Activated naive CD4-positive, alpha-beta T cell treated with anti-CD3 and anti-CD28 coated beads, Interleukin-2, amount 50 U/mL, for 16 hours (primary cell): ENCODE measurements around the gene CCND3.

Experiments
- DNase-seq: peaks from one replicate; pipeline ENCODE4 v3.0.0-alpha.2; 2020

The CCND3 gene

DNA sequence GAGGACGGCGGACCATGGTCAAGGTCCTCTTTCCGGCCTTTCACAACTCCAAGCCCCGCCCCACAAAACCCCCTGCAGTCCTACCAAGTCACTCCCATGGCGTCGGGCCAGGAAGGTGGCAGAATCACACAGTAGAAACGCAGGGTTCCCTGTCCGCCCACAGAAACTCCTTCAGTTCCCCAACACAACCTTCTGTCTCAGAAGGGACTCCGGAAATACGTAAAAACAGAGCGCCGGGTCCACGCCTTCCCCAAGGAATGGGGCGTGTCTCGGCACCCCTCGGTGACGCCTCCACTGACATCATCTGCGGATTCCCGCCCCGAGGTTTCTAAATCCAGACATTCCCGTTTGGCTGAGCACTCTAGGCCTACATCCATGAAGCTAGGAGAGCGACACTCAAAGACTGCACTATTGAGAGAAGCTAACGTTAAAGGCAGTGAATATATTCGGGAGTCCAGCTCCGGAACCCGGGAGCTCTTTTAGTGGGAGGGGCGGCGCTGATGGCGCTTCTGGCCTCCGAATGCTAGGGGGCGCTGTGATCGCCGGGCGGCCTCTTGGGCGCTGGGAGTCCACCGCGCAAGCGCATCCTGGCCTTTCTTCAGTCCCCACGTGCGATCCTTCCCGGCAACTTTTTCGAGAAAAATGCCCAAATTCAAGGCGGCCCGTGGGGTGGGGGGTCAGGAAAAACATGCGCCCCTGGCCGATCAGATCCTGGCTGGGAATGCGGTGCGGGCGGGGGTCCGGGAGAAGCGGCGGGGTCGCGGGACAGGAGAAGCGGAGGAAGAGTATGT is 20.5 kb downstream of the CCND3 start, which contains the start of the genes BYSL and MED20:
BYSL (plus strand) TSS at position 579 of the 791 bp plus-strand sequence; CDS start at position 643, 64 bp downstream.
MED20 (minus strand) TSS at position 219 of the 791 bp plus-strand sequence; CDS start at position 98, 121 bp downstream.
- DNase-seq: peak; percentile 93

DNA sequence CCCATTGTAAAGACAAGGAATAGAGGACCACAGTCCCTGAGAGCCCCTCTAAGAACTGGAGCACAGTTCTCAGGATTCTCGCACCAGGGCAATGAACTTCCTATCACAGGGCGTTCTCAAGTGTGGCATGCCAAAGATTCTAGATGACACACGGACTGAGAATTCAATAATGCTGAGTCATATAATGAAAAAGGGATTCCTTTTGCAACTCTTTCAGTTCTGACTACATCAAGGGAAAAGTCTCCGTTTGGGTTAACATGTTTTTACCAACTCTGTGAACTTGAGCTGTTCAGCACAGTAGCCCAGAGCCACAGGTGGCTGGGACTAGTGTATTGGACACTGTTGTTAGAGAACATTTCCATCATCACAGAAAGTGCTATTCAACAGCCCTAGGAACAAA is 24.1 kb downstream of the CCND3 start:
- no peak for DNase-seq

DNA sequence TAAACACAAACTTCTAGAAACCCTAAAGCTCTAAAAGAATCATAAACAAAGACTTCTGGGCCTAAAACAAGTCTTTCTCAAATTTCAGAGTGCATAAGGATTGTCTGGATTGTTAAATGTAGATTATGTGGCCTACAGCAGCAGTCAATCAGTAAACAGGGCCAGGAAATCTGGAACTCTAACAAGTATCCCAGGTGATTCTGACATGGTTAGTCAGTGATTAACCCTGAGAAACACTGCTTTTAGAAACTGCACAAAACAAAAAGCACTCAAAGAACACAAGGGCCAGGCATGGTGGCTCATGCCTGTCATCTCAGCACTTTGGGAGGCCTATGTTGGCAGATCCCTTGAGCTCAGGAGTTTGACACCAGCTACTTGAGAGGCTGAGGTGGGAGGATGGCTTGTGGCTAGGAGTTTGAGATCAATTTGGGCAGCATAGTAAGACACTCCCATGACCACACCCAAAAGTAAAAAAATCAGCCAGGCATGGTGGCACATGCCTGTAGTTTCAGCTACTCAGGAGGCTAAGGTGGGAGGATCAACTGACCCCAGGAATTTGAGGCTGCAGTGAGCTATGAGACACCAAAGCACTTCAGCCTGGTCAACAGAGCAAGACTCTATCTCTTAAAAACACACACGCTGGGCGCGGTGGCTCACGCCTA is 26.6 kb downstream of the CCND3 start:
- DNase-seq: no peak

DNA sequence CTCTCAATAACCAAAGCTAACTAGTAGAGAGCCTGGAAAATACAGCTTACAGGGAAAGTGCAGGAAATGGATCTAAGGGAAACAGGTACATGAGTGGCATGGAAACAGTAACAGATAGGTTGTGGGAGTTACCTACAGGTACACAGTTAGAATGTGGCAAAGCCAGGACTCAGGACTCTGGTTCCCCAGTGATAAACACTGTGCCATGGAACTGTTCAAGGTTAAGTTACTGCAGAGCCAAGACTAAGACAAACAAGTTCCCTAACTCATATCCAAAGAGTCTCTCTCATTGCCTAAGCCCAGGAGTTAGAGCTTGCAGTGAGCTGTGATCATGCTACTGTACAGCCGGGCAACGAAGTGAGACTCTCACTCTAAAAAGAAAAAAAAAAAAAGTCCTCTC is 27.3 kb downstream of the CCND3 start:
- no peak for DNase-seq

DNA sequence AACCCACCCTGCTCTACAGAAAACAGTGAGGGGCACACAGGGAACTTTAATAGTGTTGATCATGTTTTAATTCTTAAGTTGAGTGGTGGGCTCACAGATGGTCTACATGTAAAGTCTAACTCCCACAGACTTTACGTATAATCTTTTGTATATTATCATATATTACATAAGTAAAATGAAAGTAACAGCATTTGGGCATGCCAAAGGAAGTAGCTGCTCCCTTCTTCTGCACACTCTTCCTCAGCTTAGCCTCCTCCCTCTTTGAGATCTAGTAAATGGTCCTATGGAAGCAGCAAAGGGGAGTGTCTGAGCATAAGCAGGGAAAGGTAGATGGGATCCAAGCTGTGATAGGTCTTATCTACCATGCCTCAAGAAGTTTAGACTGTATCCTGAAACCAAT is 31.9 kb downstream of the CCND3 start:
- no peak for DNase-seq

DNA sequence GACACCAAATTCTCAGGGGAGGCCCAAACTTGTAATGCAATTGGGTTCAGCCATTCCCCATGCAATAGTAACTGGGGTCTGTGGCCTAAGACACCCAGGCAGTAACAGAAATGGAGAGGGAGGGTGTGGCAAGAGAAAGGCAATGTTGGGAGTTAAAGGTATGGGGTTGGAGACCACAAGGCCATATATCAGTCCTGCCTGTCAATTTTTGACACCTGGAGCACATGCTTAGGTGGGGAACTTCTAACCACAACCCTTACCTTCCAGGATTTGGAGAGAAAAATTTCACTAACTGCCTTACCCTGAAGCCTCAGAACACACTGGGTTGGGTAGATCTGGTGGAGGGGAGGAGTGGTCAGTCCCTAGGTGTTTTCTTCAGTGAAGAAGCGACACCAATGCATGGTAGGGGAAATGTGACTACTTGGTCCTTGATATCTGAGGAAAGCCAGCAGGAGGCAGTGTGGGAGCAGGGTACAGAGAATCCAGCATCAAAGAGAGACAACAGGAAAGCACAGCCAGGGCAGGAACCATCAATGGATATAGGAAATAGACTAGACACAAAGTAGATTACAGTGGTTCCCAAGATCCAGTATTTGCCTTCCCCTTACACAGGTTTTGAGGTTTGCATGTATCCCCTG is 39.6 kb downstream of the CCND3 start:
- peak; percentile 61 for DNase-seq

DNA sequence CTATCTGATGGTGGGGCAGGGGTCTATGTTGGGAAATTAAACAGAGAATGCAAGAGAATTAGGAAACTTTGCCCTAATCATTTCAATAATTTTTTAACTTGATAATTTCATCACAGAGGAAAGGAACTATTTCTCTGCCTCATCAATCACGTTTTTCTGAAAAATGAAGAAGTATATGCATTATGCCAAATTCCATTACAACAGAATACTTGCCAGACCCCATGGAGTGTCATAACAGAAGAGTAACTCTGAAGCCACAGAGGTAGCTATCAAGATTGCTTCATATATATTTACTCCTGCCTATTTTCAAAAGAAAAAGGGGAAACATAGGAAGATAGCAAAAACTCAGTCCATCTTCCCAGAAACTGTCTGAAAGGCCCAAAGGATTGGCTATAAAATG is 40.7 kb downstream of the CCND3 start:
- no peak for DNase-seq

DNA sequence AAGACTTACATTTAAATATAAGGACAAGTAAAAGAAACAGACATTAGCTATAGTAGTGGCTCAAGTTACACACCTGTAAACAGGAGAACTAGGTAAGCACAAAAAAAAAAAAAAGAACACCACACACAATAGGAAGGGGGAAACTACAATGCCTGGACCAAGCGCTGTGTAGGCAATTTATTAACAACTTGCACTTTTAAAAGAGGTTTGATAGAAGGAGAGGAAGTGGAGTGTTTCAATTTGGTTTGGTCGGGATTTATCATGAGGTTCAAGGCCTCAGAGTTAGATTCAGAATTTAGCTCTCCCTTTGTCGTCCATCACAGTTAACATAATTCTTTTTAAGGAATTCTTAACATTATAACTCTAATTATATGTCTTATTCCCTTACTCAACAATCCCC is 45.3 kb downstream of the CCND3 start:
- DNase-seq: no peak

DNA sequence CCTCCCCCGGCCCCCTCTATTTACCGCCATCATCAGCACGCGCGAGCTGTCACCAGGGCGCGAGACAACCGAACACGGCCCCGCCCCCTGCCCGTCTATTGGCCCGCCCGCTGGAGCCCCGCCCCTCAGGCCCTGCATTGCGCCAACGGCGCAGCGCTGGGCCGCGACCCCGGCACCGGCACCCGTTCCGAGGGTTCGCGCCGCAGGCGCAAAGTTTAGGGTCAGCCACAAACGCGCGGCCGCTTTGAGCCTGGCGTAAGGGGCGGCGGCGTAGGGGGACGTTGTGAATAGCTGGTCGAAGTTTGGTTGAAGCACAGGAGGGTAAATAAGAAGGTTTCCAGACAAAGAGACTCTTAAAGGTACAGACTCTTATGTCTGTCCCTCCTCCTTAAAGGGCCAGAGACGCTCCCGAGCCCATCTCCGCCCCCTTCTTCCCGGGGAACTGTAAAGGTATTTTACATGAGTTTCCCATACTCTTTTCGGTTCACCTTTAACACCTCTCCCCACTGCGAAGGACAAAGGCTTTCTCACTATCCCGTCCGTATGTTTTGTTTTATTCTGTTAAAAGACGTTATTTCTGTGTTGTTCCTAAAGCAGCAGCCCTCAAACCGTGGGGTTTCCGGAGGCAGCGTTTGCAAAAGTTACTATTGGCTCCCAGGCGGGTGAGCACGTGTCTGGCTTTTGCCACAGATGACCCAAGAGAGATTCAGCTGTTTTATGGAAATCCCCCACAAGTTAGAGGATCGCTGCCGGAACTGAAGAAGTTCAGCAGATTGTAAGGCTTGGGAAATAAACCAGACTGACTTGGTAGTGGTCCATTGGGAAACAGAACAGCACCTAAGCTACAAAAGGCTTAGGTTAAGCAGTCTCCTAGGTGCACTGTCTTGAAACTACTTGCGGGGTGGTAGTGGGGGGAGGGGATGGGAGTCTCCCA is 46.0 kb downstream of the CCND3 start, which contains the start of gene USP49:
USP49 (minus strand) TSS at position 76 of the 934 bp plus-strand sequence. CDS start 88,392 bp downstream, outside the sequence.
- DNase-seq: peak; percentile 95

DNA sequence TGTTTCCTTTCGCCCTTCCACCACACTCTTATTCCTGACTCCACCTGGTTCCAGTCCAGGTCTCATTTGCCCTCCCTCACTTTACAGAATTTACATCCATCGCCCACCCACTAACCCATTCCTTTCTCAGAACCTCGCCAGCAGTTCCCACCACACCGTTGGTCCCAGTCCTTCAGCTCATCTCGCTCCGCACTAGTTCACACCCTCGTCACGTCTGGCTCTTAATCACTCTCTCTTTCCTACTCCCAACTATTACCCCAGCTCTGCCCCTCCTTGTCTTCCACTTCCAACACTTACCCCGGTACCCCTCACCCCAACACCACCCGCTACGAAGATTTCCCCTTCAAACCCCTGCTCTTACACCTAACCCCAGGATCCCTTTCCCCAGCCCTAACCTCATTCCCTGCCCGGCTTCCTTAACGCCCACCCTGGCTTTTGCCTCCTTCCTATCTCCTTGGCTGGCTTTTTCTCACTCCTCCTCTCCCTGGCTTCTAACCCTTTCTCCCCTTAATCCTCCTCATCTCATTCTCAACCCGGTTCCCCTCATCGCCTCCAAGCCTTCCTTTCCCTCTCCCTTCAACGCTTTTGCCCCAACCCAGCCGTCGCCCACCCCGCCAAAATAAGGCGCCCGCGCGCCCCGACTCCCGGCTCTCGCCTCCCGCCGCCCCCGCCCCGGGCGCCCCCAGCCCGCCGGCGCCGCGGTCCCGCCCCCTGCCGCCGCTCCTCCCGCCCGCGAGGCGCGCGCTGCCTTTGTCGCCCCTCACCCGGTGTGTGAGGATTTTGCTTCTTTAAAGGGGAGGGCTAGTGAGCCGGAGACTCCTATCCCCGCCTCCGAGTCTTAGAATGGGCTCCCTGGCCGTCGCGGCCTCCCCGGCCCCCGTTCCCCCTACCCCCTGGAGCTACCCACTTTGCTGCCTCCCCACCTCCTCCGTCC is 47.0 kb downstream of the CCND3 start:
- no peak for DNase-seq

DNA sequence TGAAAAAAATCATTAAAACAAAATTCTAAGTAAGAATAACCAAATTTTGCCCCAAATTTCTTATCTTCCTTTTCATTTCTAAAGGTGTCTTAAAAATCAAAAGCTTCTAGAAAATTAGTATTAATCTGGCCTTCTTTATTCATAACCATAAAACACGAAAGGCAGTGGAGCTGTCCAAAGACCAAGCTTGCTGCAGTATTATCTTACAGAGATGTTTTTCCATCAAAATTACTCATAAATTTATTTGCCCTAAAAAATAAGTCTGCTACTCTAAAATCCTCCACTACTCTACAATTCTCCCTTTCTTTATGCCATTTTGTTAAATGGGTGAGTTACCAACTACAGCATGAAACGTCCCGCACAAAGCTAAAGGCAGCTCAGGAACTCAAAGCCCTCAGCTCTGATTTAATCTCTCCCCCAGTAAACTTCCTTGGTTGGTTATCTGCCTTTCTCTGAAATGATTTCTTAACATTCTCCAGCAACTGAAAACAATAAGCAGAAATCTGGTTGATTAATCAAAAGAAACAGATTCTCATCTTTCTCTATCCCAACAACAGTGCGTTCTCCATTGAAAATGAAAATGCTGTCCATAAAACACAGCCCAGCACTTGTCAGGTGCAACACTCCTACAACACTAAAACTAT is 48.6 kb downstream of the CCND3 start:
- no peak for DNase-seq

DNA sequence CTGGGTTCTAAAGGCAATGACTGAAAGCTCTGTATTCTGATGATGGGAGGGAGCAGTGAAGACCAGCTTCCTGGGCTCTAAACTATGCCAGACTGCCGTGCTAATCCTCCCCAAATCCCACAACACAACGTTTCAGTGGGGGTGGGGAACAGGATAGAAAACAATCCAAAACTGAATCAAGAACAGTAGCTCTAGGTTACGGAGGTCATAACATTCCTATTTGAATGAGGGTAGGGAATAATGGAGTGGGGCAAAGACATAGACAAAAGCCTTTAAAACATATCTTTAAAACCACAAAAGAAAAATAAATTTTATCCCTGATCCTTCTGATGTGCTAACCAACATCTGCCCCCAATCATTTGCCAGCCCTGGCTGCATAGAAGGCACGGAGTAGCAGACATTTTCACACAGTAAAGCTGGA is 54.3 kb downstream of the CCND3 start:
- no peak for DNase-seq

DNA sequence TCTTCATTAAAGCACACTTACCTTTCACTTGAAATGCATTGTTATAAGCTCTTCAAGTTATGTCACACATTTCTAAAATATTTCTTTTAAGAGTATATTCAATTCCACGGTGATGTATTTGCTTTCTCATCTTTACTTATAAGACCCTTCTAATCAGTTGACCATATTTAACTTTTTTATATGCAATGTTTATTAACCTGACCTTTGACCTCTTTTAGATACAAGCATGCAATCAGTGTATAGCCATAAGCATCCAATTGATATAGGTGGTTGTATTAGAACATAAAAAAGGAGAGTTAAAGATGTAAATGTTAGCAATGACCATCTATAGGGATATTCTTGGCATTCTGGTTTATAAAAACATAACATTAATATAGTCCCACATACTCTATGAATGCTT is 55.7 kb downstream of the CCND3 start:
- DNase-seq: no peak

DNA sequence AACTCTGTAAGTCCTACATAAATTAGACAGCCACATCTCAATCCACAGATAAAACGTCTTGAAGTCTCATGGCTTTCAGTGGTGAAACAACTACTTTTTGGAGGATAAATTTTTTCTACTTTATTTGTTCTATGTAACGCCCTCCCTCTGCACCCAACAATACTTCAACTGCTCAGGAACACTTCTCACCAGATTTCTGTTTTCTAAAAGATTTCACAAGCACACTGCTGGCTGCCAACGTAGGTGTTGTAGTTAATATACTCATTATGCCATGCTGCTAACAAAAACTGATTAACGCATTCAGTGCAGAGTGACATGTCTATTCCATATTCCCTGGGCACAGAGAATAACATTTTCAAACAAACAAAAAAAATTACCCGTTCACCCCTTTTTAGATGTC is 56.7 kb downstream of the CCND3 start:
- no peak for DNase-seq
